ENCODE measurements around the gene ASB13.

The ASB13 gene

GRCh38 chr10:5600908-5601307 lies 65.5 kb downstream of the ASB13 start:
- no peak overlapping the region for H3K4me3 ChIP-seq (ENCODE audit: low read length)
- no peak for TF ChIP-seq CTCF (conservative IDR thresholded peaks at IDR 0.05; ENCODE audit: low read depth, low read length)
- peak; percentile 86 for DNase-seq (ENCODE audit: low read depth)

DNA sequence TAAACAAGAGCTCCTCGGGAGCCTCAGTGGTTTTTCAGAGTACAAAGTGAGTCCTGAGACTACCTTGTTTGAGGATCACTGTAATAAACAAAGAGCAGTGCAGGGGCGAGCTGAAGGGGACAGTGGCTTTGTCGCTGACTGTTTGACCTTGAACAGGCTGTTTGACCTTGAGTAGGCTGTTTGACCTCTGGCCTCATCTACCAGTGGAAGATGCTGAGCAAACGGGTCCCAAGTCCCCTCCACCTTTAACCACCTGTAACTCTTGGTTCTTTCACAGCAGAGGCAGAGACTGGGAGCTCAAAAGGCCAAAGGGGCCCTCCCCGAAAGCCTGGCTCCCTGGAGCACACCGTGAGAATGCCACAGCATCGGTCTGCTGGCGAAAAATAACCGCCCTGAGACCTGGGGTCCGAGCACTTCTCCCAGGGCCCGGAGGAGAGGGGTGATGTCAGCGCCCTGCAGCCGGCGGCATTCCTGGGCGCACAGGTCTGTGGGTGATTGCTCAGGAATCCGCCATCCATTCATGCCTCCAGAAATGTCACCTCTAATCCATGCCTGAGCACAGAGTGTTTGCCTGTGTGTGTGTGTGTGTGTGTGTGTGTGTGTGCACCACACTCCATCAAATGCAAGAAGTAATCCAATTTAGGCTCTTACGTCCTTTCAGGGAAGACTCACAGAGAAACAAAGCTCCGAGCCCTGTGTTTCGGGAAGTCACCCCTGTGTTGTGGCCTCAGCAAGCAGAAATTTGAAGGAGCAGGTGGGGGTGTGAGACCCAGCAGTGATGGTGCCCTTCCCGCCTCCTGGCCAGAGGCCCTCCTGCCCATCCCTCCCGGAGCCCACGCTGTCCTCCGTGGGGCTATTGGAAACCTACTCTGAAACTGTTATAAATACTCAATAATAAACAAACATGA lies 66.5 kb downstream of the ASB13 start:
- H3K4me3 ChIP-seq (ENCODE audit: low read length), result no peak overlapping the region
- DNase-seq (ENCODE audit: low read depth), result peak; percentile 95
- no peak for TF ChIP-seq CTCF (conservative IDR thresholded peaks at IDR 0.05; ENCODE audit: low read depth, low read length)

DNA sequence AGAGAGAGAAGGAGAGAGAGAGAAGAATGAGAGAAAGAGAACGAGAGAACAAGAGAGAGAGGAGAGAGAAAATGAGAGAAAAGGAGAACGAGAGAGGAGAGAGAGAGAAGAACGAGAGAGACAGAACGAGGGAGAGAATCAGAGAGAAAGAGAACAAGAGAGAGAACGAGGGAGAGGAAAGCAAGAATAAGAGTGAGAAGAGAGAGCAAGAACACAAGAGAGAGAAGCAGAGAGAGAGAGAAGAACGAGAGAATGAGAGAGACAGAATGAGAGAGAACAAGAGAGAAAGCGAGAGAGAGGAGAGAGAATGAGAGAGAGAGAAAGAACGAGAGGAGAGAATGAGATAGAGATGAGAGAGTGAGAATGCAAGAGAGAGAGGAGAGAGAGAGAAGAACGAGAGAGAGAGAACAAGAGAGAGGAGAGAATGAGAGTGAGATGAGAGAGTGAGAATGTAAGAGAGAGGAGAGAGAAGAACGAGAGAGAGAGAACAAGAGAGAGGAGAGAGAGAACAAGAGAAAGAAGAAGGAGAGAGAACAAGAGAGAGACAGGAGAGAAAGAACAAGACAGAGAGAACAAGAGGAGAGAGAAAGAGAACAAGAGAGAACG lies 68.2 kb downstream of the ASB13 start:
- H3K4me3 ChIP-seq (ENCODE audit: low read length), result no peak overlapping the region
- no peak for TF ChIP-seq CTCF (conservative IDR thresholded peaks at IDR 0.05; ENCODE audit: low read depth, low read length)
- no peak for DNase-seq (ENCODE audit: low read depth)

DNA sequence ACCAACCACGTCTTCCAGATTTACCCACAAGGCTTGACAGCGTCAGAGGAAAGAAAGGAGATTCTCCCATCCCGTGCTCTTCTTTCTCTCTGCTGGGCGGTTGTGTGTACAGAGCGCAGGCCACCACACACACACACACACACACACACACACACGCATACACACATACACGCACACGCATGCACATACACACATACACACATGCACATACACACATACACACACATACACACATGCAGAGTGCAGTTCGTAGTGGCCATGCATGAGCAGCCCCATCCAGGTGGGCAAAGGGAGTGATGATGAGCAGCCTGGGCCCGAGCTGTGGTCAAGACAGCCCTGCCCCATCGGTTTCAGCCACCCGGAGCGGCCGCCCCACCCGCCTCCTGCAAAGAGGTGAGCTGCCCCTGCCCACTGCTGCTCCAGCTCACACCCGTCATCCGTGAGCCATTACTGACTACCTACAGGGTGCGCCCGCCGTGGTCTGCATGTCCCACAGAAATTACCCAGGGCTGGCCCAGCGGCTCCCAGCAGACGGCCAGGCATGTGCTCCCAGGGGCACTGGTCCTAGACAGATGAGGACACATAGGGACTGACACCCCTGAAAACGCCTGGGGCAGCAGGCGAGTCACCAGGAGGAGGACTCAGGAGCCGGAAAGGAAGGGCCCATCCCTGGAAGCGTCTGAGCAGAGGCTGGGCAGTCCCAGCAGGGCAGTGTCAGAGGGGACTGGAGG lies 69.6 kb downstream of the ASB13 start:
- H3K4me3 ChIP-seq (ENCODE audit: low read length), result no peak overlapping the region
- no peak for DNase-seq (ENCODE audit: low read depth)
- TF ChIP-seq CTCF (conservative IDR thresholded peaks at IDR 0.05; ENCODE audit: low read depth, low read length), result no peak

DNA sequence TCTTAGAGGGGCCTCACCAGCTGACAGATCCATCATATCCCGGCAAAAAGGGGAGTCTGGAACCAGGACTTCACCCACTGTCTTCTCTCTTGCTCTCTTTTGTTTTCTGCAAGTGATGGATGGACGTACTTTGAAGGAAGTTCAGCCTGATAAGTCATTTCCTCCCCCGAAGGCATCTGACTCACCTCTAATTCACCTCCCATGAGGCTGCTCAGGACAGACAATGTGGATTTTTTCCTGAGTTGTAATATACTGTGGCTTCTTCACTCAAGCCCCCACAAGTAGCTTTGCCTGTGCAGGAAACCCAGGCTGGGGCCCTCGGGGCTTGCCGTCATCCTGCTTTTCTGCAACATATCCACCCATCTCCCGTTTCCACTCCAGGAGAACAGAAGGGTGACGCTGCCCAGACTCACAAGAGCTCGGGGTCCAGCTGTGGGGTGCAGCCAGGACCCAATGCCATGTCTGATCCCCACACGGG lies 70.4 kb downstream of the ASB13 start:
- TF ChIP-seq CTCF (conservative IDR thresholded peaks at IDR 0.05; ENCODE audit: low read depth, low read length), result no peak
- no peak for DNase-seq (ENCODE audit: low read depth)
- no peak overlapping the region for H3K4me3 ChIP-seq (ENCODE audit: low read length)

DNA sequence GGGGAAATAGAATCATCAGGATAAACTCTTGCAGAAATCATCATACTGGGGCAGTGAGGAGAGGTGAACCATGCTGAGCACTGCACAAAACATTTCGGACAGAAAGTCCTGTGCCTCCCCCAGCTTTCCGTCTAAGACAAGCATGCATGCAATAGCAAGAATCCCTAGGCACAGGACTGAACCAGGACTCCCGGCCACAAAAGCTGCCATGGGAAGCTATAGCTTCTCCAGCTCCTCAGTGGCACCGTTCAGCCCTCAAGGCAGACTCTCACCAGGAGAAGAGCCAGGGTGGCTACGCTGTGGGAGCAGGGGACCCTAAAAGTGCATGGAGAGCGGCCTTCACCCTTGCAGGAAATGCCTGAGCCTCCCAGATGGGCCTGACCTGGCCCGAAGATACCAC lies 70.8 kb downstream of the ASB13 start:
- no peak for DNase-seq (ENCODE audit: low read depth)
- TF ChIP-seq CTCF (conservative IDR thresholded peaks at IDR 0.05; ENCODE audit: low read depth, low read length), result no peak
- H3K4me3 ChIP-seq (ENCODE audit: low read length), result no peak overlapping the region

All from retinal pigment epithelial cell (primary cell).